Activated T-helper 1 cell treated with anti-CD3 and anti-CD28 coated beads, Interleukin-12 subunit alpha, Interleukin-12 subunit beta, Interleukin-2, Interleukin-4 antibody, amounts not matched to agents 30 ng/mL and 10 ng/mL and 1 ng/mL, durations not matched to agents 14 hours and 24 hours and 36 hours (primary cell): ENCODE results near the gene EXTL2. TPM values are rescaled to one million over a fixed set of nuclear protein-coding genes. Genes with fewer than 3 reads are reported as not detected.
"Not testable (repeated sequence)": the region's sequence is repeated elsewhere in the genome, so short reads cannot be mapped to it uniquely, and the experiment has no call there.

Experiments used
- DNase-seq: peaks from one replicate; pipeline ENCODE4 v3.0.0; 2021; ENCODE audit warnings: low spot score
- H3K27ac Mint-ChIP-seq: one replicate; pipeline ENCODE4 v1.8.0; 2021; ENCODE audit warnings: mild to moderate bottlenecking, mixed read lengths
- H3K27me3 Mint-ChIP-seq: one replicate; pipeline ENCODE4 v1.8.0; 2022; ENCODE audit warnings: mild to moderate bottlenecking, moderate library complexity, mixed read lengths; ENCODE audit not compliant: insufficient read depth
- H3K36me3 Mint-ChIP-seq: one replicate; pipeline ENCODE4 v1.8.0; 2021; ENCODE audit warnings: low read depth, mixed read lengths
- H3K4me1 Mint-ChIP-seq: one replicate; pipeline ENCODE4 v1.8.0; 2021; ENCODE audit warnings: low read depth, mixed read lengths
- H3K4me3 Mint-ChIP-seq: one replicate; pipeline ENCODE4 v1.8.0; 2021; ENCODE audit warnings: mild to moderate bottlenecking, moderate library complexity, mixed read lengths
- H3K9me3 Mint-ChIP-seq: one replicate; pipeline ENCODE4 v1.8.0; 2021; ENCODE audit warnings: mixed read lengths
- intact Hi-C: fragments of 100-400 bp; cut with micrococcal nuclease; formaldehyde crosslinking; loops from one replicate; pipeline ENCODE4 v1.15.1; 2024
- total RNA-seq: library from RNA; stranded (reverse); gene quantifications from 2 replicates; pipeline ENCODE4 v1.2.3, GENCODE V29; 2022

EXTL2 gene
- total RNA-seq, 1 donor from 2014 or later: 2.6 TPM

DNA sequence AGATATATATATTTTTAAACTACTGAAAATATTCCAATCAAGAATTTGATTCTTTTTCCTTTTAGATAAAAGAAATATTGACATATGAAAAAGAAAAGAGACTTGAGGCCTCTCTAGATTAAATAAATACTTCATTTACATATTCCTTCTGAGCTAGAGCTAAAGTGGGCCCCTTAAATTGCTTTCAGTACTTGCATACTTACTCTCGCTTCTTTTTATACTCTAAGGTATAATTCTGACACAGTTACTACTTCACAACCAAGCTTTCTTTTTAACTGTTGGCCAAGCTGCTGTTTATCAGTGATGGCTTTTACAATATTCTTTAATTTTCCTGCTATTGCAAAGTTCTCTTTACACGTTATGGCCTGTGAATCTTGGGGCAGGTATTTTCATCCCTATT is 24.6 kb downstream of the EXTL2 start:
- no peaks in the 10 kb centered on the region for H3K36me3 Mint-ChIP-seq
- DNase-seq: no peak
- H3K4me1 Mint-ChIP-seq: no peaks in the 10 kb centered on the region
- no peaks in the 10 kb centered on the region for H3K9me3 Mint-ChIP-seq
- H3K27me3 Mint-ChIP-seq: peaks cover 2% of the 10 kb centered on the region
- intact Hi-C loops: loop anchor here (5.0 to 10.0 kb wide), 3 partner anchors 333 to 1688 kb away; partner anchors contain the start of gene GPR88
- H3K27ac Mint-ChIP-seq: no peak overlapping the region
- no peak overlapping the region for H3K4me3 Mint-ChIP-seq

DNA sequence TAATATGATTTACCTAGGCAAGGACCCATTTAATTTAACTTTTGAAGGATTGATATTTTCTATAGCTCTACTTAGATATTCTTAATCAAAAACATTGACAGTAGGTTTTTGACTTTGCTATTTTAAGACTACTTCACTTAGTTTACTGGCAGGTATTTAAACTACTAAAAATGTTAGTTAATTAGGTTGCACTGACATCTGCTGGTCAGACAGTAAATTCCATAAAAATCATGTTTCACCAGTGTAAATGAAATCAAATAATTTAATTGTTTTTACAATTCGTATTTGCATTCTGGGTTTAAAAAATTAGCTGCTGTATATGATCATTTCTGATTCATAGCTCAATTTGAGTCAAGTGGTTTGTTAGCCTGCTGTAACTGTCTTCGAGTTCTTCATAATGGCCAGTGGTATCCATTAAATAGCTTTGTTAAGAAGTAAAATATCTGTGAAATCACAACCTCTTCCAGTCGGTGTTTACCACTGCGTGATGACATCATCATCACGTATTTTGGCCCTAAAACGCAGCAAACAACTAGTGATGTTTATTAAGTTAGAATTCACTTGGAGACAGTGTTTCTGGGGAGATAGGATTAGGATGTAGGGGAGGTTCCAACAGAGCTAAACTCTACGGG is 26.2 kb downstream of the EXTL2 start:
- Mint-ChIP-seq H3K4me3 (no peak overlapping the region), H3K27me3 (no peaks in the 10 kb centered on the region), H3K9me3 (no peaks in the 10 kb centered on the region), H3K4me1 (no peaks in the 10 kb centered on the region), H3K36me3 (no peaks in the 10 kb centered on the region), H3K27ac (no peak overlapping the region)
- DNase-seq: no peak
- intact Hi-C loops: loop anchor here (1.0 to 10.0 kb wide), 7 partner anchors 33 to 1686 kb away; partner anchors contain the start of gene GPR88

DNA sequence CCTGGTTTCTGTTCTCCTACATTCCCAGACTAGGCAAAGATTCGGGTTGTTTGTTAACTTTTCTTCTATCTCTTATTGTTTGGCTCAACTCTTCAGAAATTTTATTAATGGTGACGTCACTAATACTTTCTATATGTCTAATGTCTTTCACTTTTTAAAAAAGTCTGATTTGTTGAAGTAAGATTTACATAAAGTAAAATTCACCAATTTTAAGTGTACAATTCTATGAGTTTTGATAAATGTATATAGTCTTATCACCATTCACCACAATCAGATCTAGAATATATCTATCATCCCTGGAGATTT is 27.8 kb downstream of the EXTL2 start:
- intact Hi-C loops: loop anchor here (5.0 to 10.0 kb wide), 3 partner anchors 330 to 1685 kb away; partner anchors contain the start of gene GPR88
- no peak overlapping the region for H3K27ac Mint-ChIP-seq
- no peak overlapping the region for H3K4me3 Mint-ChIP-seq
- no peaks in the 10 kb centered on the region for H3K4me1 Mint-ChIP-seq
- H3K27me3 Mint-ChIP-seq: no peaks in the 10 kb centered on the region
- DNase-seq: no peak
- H3K9me3 Mint-ChIP-seq: no peaks in the 10 kb centered on the region
- H3K36me3 Mint-ChIP-seq: no peaks in the 10 kb centered on the region

DNA sequence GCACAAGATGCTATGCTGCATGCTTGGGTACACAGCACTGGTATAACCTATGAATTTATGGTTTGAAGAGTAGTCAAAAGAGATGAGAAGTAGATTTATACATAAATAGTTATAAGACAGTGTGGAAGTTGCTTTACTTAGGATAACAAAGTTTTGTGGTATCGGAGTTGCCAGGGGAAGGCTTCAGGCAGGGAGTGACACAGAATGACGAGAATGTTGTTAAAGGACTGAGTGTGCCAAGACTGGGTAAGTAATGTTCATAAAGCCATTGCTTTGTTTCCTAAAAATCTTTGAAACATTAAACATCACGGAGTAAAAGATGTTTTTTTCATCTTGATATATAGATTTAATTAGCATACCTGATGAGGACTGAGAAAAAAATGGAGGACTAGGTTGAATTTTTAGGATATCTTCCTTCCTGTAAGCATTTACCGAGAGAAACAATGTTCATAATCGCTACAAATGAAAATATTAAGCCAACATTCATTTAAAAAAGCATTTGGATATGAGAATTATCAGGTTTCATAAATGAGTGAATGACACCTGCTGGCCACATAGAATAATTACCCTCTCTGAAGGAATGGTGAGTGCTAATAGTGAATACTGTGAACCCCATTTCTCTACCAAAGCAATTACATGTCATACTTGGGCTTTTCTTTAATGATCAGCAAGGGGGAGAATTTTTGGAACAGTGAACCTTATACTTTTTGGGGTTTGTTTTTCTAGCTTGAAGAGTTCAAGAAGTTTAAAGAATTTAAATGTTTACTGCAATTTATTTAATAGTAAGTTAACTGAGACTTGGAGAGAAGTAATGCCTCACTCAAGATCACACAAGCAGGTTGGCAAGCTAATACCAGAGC is 28.4 kb downstream of the EXTL2 start:
- Mint-ChIP-seq H3K36me3 (no peaks in the 10 kb centered on the region), H3K27me3 (no peaks in the 10 kb centered on the region), H3K4me3 (no peak overlapping the region), H3K27ac (no peak overlapping the region), H3K9me3 (no peaks in the 10 kb centered on the region), H3K4me1 (no peaks in the 10 kb centered on the region)
- no peak for DNase-seq
- intact Hi-C loops: loop anchor here (5.0 to 10.0 kb wide), 3 partner anchors 329 to 1684 kb away; partner anchors contain the start of gene GPR88

- Mint-ChIP-seq H3K27me3 (peaks cover 5% of the 10 kb centered on the region), H3K27ac (no peak overlapping the region), H3K9me3 (no peaks in the 10 kb centered on the region), H3K4me3 (no peak overlapping the region), H3K36me3 (no peaks in the 10 kb centered on the region), H3K4me1 (no peaks in the 10 kb centered on the region)
- intact Hi-C loops: loop anchor here (10.0 kb wide), 1 partner anchor 828 kb away; a partner anchor contains a TSS
- DNase-seq: no peak
Observed at GRCh38 chr1:100862591-100862990, 32.1 kb downstream of the EXTL2 start.

GRCh38 chr1:100861379-100861778 is 33.3 kb downstream of the EXTL2 start:
- H3K4me1 Mint-ChIP-seq: no peaks in the 10 kb centered on the region
- intact Hi-C loops: loop anchor here (10.0 kb wide), 1 partner anchor 827 kb away; a partner anchor contains a TSS
- no peak overlapping the region for H3K4me3 Mint-ChIP-seq
- H3K27me3 Mint-ChIP-seq: peaks cover 8% of the 10 kb centered on the region
- H3K36me3 Mint-ChIP-seq: no peaks in the 10 kb centered on the region
- no peak overlapping the region for H3K27ac Mint-ChIP-seq
- no peak for DNase-seq
- H3K9me3 Mint-ChIP-seq: no peaks in the 10 kb centered on the region

GRCh38 chr1:100860397-100860991 is 34.1 kb downstream of the EXTL2 start:
- H3K4me1 Mint-ChIP-seq: no peaks in the 10 kb centered on the region
- H3K27ac Mint-ChIP-seq: no peak overlapping the region
- H3K36me3 Mint-ChIP-seq: no peaks in the 10 kb centered on the region
- DNase-seq: no peak
- peaks cover 8% of the 10 kb centered on the region for H3K27me3 Mint-ChIP-seq
- no peak overlapping the region for H3K4me3 Mint-ChIP-seq
- H3K9me3 Mint-ChIP-seq: no peaks in the 10 kb centered on the region
- intact Hi-C loops: loop anchor here (10.0 kb wide), 1 partner anchor 826 kb away; a partner anchor contains a TSS

GRCh38 chr1:100855116-100855515 is 39.5 kb downstream of the EXTL2 start:
- H3K9me3 Mint-ChIP-seq, H3K27ac Mint-ChIP-seq, H3K4me1 Mint-ChIP-seq, H3K4me3 Mint-ChIP-seq, H3K27me3 Mint-ChIP-seq, DNase-seq, H3K36me3 Mint-ChIP-seq, intact Hi-C loops: not testable (repeated sequence)

DNA sequence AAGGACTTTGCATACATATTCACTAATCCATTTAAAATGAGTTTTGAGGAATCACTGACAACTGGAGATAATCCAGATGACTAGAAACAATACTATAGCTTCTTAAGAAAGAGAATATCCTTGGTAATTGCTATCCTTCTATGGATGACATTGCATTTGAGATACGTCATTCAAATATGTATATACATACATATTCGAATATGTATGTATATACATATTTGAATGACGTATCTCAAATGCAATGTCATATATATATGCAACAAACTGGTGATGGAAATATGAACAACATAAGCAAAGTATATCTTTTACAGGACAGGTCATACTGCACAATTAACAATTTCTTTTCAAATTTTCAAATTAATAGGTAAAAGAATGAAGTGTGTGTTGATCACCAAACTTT is 41.7 kb downstream of the EXTL2 start:
- Mint-ChIP-seq H3K27me3 (peaks cover 7% of the 10 kb centered on the region), H3K4me1 (no peaks in the 10 kb centered on the region), H3K9me3 (no peaks in the 10 kb centered on the region), H3K4me3 (no peak overlapping the region), H3K27ac (no peak overlapping the region), H3K36me3 (no peaks in the 10 kb centered on the region)
- DNase-seq: no peak
- intact Hi-C loops: no loop called here

DNA sequence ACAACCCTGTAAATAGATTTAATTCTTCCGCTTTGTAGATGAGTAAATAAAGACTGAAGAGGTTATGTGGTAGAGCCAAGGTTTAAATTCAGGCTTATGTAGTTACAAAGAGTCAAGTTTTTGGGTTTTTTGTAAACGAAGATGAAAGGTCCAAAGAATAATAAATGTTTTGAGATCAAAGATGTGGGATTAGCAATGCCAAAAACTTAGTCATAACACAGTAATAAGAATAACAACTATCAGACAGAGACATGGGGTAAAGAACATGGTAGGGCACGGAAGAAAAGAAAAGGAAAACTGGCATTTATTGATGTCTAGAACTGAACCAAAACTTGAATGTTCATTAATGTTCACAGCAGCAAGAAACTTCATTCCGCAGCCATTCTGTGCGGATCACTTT is 42.9 kb downstream of the EXTL2 start:
- Mint-ChIP-seq H3K27me3 (peaks cover 5% of the 10 kb centered on the region), H3K9me3 (no peaks in the 10 kb centered on the region)
- intact Hi-C loops: no loop called here

GRCh38 chr1:100847361-100848082 is 47.1 kb downstream of the EXTL2 start:
- Mint-ChIP-seq H3K27ac (no peak overlapping the region), H3K4me1 (no peaks in the 10 kb centered on the region), H3K27me3 (peaks cover 12% of the 10 kb centered on the region), H3K36me3 (no peaks in the 10 kb centered on the region), H3K4me3 (no peak overlapping the region), H3K9me3 (peaks cover 3% of the 10 kb centered on the region)
- no peak for DNase-seq
- intact Hi-C loops: no loop called here

More for the DNA sequence above, 42.9 kb downstream of the EXTL2 start:
- no peaks in the 10 kb centered on the region for H3K36me3 Mint-ChIP-seq
- H3K27ac Mint-ChIP-seq: no peak overlapping the region
- H3K4me3 Mint-ChIP-seq: no peak overlapping the region
- no peaks in the 10 kb centered on the region for H3K4me1 Mint-ChIP-seq
- DNase-seq: no peak

DNA sequence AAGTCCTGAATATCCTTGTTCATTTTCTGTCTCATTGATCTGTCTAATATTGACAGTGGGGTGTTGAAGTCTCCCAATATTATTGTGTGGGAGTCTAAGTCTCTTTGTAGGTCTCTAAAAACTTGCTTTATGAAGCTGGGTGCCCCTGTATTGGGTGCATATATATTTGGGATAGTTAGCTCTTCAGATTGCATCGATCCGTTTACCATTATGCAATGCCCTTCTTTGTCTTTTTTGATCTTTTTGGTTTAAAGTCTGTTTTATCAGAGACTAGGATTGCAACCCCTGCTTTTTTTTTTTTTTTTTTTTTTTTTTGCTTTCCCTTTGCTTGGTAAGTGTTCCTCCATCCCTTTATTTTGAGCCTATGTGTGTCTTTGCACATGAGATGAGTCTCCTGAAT is 51.5 kb downstream of the EXTL2 start:
- DNase-seq, H3K4me3 Mint-ChIP-seq, intact Hi-C loops, H3K4me1 Mint-ChIP-seq, H3K27ac Mint-ChIP-seq, H3K9me3 Mint-ChIP-seq, H3K36me3 Mint-ChIP-seq: not testable (repeated sequence)
- H3K27me3 Mint-ChIP-seq: peaks cover 19% of the 10 kb centered on the region
